ENCODE measurements around the gene ARMCX4. TPM values are rescaled to one million over a fixed set of nuclear protein-coding genes. Genes with fewer than 3 reads are reported as not detected.

Gene ARMCX4
- total RNA-seq, 1 experiment from 2014 or later: 14.5 TPM

DNA sequence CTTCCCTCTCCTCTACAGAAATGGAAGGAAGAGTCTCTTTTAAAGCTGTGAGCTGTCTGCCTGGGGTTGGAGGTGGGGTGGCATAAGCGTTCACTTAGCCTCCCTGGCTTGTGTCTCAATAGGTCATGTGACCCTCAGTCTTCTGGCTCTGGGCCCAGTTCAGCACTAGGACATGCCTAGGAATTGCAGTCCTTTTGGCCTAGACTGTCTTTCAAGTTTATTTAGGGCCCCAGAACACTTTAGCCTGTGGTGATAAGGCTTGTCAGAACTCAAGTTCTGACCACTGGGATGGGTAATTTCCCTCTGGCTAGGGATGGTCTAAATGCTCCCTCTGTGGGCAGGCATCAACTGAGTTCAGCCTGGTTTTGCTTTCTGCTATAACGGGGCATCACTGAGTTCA is 34.3 kb upstream of the ARMCX4 start:
- DNase-seq (ENCODE audit: low spot score) (no peak), ATAC-seq (no peak)
- Mint-ChIP-seq H3K27me3 (ENCODE audit: low read depth) (no peaks in the 10 kb centered on the region), H3K36me3 (no peaks in the 10 kb centered on the region), H3K27ac (no peak overlapping the region), H3K4me1 (no peaks in the 10 kb centered on the region), H3K9me3 (no peaks in the 10 kb centered on the region), H3K4me3 (no peak overlapping the region)
- TF ChIP-seq ARID4B (CRISPR knock-in tag; IDR thresholded peaks at IDR 0.05; ENCODE audit: borderline replicate concordance): no peak
- TF ChIP-seq, protein P1, sequence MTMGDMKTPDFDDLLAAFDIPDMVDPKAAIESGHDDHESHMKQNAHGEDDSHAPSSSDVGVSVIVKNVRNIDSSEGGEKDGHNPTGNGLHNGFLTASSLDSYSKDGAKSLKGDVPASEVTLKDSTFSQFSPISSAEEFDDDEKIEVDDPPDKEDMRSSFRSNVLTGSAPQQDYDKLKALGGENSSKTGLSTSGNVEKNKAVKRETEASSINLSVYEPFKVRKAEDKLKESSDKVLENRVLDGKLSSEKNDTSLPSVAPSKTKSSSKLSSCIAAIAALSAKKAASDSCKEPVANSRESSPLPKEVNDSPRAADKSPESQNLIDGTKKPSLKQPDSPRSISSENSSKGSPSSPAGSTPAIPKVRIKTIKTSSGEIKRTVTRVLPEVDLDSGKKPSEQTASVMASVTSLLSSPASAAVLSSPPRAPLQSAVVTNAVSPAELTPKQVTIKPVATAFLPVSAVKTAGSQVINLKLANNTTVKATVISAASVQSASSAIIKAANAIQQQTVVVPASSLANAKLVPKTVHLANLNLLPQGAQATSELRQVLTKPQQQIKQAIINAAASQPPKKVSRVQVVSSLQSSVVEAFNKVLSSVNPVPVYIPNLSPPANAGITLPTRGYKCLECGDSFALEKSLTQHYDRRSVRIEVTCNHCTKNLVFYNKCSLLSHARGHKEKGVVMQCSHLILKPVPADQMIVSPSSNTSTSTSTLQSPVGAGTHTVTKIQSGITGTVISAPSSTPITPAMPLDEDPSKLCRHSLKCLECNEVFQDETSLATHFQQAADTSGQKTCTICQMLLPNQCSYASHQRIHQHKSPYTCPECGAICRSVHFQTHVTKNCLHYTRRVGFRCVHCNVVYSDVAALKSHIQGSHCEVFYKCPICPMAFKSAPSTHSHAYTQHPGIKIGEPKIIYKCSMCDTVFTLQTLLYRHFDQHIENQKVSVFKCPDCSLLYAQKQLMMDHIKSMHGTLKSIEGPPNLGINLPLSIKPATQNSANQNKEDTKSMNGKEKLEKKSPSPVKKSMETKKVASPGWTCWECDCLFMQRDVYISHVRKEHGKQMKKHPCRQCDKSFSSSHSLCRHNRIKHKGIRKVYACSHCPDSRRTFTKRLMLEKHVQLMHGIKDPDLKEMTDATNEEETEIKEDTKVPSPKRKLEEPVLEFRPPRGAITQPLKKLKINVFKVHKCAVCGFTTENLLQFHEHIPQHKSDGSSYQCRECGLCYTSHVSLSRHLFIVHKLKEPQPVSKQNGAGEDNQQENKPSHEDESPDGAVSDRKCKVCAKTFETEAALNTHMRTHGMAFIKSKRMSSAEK (CRISPR knock-in tag; IDR thresholded peaks at IDR 0.05; ENCODE audit: borderline replicate concordance): no peak
- no peak for TF ChIP-seq EMX1 (CRISPR knock-in tag; IDR thresholded peaks at IDR 0.05)
- no peak for TF ChIP-seq AR (CRISPR knock-in tag; IDR thresholded peaks at IDR 0.05)
- no peak for TF ChIP-seq FOXP1 (CRISPR knock-in tag; IDR thresholded peaks at IDR 0.05; ENCODE audit: borderline replicate concordance)
- no peak for TF ChIP-seq SOX15 (CRISPR knock-in tag; IDR thresholded peaks at IDR 0.05)
- no peak for TF ChIP-seq ZNF232 (CRISPR knock-in tag; IDR thresholded peaks at IDR 0.05)
- TF ChIP-seq, protein P2, sequence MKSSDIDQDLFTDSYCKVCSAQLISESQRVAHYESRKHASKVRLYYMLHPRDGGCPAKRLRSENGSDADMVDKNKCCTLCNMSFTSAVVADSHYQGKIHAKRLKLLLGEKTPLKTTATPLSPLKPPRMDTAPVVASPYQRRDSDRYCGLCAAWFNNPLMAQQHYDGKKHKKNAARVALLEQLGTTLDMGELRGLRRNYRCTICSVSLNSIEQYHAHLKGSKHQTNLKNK (CRISPR knock-in tag; IDR thresholded peaks at IDR 0.05): no peak
- no peak for TF ChIP-seq JUN (CRISPR knock-in tag; IDR thresholded peaks at IDR 0.05)
- no peak for TF ChIP-seq MXD4 (CRISPR knock-in tag; IDR thresholded peaks at IDR 0.05; ENCODE audit: borderline replicate concordance)
- no peak for TF ChIP-seq SMAD4 (CRISPR knock-in tag; IDR thresholded peaks at IDR 0.05)
- TF ChIP-seq MYBL2 (CRISPR knock-in tag; IDR thresholded peaks at IDR 0.05): no peak
- CTCF ChIA-PET: no interaction called here
- POLR2A ChIA-PET: no interaction called here

GRCh38 chrX:101452056-101452455 is 33.2 kb upstream of the ARMCX4 start:
- CTCF ChIA-PET: no interaction called here
- Mint-ChIP-seq H3K9me3 (no peaks in the 10 kb centered on the region), H3K4me1 (no peaks in the 10 kb centered on the region), H3K27me3 (ENCODE audit: low read depth) (no peaks in the 10 kb centered on the region), H3K36me3 (no peaks in the 10 kb centered on the region), H3K27ac (no peak overlapping the region), H3K4me3 (no peak overlapping the region)
- ATAC-seq: no peak
- POLR2A ChIA-PET: no interaction called here
- DNase-seq (ENCODE audit: low spot score): no peak
- TF ChIP-seq ZNF396 (CRISPR knock-in tag; IDR thresholded peaks at IDR 0.05; ENCODE audit: borderline replicate concordance) (no peak), PRDM15 (CRISPR knock-in tag; IDR thresholded peaks at IDR 0.05) (no peak), ZNF281 (CRISPR knock-in tag; IDR thresholded peaks at IDR 0.05) (no peak), RORB (CRISPR knock-in tag; IDR thresholded peaks at IDR 0.05) (no peak), NFATC4 (CRISPR knock-in tag; IDR thresholded peaks at IDR 0.05) (no peak), ZNF219 (CRISPR knock-in tag; IDR thresholded peaks at IDR 0.05; ENCODE audit: borderline replicate concordance) (no peak)

All from WTC11 (cell line).